ENCODE results near the gene CLEC2A.

CLEC2A gene

GRCh38 chr12:9895215-9895971, 36.8 kb downstream of the CLEC2A start:
- TF ChIP-seq, protein P1, sequence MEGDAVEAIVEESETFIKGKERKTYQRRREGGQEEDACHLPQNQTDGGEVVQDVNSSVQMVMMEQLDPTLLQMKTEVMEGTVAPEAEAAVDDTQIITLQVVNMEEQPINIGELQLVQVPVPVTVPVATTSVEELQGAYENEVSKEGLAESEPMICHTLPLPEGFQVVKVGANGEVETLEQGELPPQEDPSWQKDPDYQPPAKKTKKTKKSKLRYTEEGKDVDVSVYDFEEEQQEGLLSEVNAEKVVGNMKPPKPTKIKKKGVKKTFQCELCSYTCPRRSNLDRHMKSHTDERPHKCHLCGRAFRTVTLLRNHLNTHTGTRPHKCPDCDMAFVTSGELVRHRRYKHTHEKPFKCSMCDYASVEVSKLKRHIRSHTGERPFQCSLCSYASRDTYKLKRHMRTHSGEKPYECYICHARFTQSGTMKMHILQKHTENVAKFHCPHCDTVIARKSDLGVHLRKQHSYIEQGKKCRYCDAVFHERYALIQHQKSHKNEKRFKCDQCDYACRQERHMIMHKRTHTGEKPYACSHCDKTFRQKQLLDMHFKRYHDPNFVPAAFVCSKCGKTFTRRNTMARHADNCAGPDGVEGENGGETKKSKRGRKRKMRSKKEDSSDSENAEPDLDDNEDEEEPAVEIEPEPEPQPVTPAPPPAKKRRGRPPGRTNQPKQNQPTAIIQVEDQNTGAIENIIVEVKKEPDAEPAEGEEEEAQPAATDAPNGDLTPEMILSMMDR (IDR thresholded peaks at IDR 0.05; ENCODE audit: low read depth, low read length): no peak
- no peaks in the 10 kb centered on the region for H3K27me3 ChIP-seq (ENCODE audit: insufficient read depth, low read depth, severe bottlenecking)
- H3K4me3 ChIP-seq (ENCODE audit: low read depth, low read length): no peak overlapping the region
- DNase-seq: no peak
- H3K36me3 ChIP-seq: no peaks in the 10 kb centered on the region
- no peak overlapping the region for H3K27ac ChIP-seq
- no peaks in the 10 kb centered on the region for H3K9me3 ChIP-seq (ENCODE audit: severe bottlenecking)

DNA sequence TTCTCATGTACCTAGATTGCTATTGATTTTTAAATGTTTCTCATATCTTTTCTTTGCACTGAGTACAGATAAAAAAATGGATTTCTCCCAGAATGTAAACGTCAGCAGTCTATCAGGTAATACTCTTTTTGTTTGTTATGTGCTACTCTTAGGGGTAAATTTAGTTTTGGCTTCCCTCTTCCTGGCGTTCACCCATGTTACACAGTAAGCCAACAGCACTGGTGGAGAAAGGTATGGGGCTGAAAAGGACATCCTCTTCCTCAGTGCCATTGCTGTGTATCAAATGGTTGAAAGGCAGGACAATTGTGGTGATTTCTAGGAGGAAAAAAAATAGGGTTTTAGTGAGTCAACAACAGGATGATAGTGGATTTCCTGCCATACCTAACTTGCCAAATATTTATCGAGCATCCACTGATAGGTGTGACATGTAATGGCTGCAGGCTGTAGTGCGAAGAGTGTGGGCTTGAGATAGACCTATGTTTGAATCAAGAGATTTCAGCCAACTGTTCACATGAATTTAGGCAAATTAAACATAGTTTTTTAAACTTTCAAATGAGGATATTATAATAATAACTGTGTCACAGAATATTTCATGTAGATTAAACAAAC, 43.4 kb downstream of the CLEC2A start:
- H3K4me3 ChIP-seq (ENCODE audit: low read depth, low read length): no peak overlapping the region
- H3K27me3 ChIP-seq (ENCODE audit: insufficient read depth, low read depth, severe bottlenecking): no peaks in the 10 kb centered on the region
- peaks cover 2% of the 10 kb centered on the region for H3K9me3 ChIP-seq (ENCODE audit: severe bottlenecking)
- no peak for DNase-seq
- TF ChIP-seq, protein P1 (IDR thresholded peaks at IDR 0.05; ENCODE audit: low read depth, low read length): no peak
- no peak overlapping the region for H3K27ac ChIP-seq
- no peaks in the 10 kb centered on the region for H3K36me3 ChIP-seq

DNA sequence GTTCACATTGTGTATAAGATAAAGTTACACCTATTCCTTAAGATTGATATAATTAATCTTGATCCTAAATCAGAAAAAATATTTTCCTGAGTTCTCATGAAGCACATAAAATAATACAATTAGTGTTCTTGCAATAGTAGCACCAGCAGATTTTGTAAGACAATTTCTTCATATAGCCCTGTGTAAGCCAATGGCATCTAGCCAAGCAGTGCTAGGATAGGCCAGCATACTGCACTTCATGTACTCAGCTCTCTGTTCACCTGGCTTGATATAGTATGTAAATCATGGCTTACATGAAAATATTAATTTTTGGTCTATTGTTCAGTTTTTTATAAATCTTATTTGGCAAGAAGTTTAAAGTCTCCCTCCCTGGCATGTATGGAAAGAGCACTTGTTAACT, 49.0 kb downstream of the CLEC2A start:
- H3K36me3 ChIP-seq: no peaks in the 10 kb centered on the region
- TF ChIP-seq, protein P1 (IDR thresholded peaks at IDR 0.05; ENCODE audit: low read depth, low read length): no peak
- DNase-seq: no peak

GRCh38 chr12:9881988-9882387, 50.2 kb downstream of the CLEC2A start:
- no peaks in the 10 kb centered on the region for H3K9me3 ChIP-seq (ENCODE audit: severe bottlenecking)
- no peak overlapping the region for H3K4me3 ChIP-seq (ENCODE audit: low read depth, low read length)
- H3K27me3 ChIP-seq (ENCODE audit: insufficient read depth, low read depth, severe bottlenecking): no peaks in the 10 kb centered on the region
- DNase-seq: no peak
- TF ChIP-seq, protein P1 (IDR thresholded peaks at IDR 0.05; ENCODE audit: low read depth, low read length): no peak
- no peak overlapping the region for H3K27ac ChIP-seq
- H3K36me3 ChIP-seq: no peaks in the 10 kb centered on the region

More for the DNA sequence above, 49.0 kb downstream of the CLEC2A start:
- Histone ChIP-seq H3K27me3 (ENCODE audit: insufficient read depth, low read depth, severe bottlenecking) (no peaks in the 10 kb centered on the region), H3K27ac (no peak overlapping the region), H3K9me3 (ENCODE audit: severe bottlenecking) (no peaks in the 10 kb centered on the region), H3K4me3 (ENCODE audit: low read depth, low read length) (no peak overlapping the region)

DNA sequence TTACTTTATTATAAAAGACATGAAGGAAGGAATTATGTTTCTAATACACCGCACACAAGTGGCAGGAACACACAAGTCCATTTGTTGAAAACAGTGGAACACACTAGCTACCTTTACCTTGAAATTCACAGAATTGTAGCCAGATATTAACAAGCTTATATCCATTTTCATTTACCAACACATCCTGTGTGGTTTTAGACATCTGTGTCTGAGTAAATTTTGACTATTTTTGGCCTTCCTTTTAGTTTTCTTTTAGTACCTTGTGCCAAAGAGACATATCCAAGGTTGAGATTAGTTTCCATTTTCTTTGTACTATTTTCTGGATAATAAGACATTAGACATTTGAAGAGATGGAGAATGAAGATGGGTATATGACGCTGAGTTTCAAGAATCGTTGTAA, 50.9 kb downstream of the CLEC2A start, which contains the start of gene KLRF2:
Gene KLRF2 (plus strand): TSS at position 244 of the 400 bp plus-strand sequence. CDS start 107 bp downstream, at position 351.
- no peak within 1 kb of the TSS for H3K27ac ChIP-seq
- no peaks in the 10 kb centered on the region for H3K9me3 ChIP-seq (ENCODE audit: severe bottlenecking)
- H3K4me3 ChIP-seq (ENCODE audit: low read depth, low read length): no peak within 1 kb of the TSS
- no peak for DNase-seq
- no peaks in the 10 kb centered on the region for H3K27me3 ChIP-seq (ENCODE audit: insufficient read depth, low read depth, severe bottlenecking)
- TF ChIP-seq, protein P1 (IDR thresholded peaks at IDR 0.05; ENCODE audit: low read depth, low read length): no peak
- H3K36me3 ChIP-seq: no peaks in the 10 kb centered on the region

Measured in WERI-Rb-1 (cell line).